HG02623 (cell line): ENCODE results near the gene RPL36.
"Not testable (repeated sequence)": the region's sequence is repeated elsewhere in the genome, so short reads cannot be mapped to it uniquely, and the experiment has no call there.

ENCODE experiments used
- ATAC-seq: cut with Tn5 transposase; IDR thresholded peaks from one replicate; pipeline ENCODE4 v1.9.1; 2021; ENCODE audit warnings: moderate library complexity; ENCODE audit not compliant: unreplicated experiment

RPL36 gene

GRCh38 chr19:5688262-5688881 lies 1.7 kb upstream of the RPL36 start:
- not testable (repeated sequence) for ATAC-seq

- ATAC-seq: no peak
Measured at GRCh38 chr19:5690955-5691821, 1.1 kb downstream of the RPL36 start.

- no peak for ATAC-seq
Measured at GRCh38 chr19:5691822-5692722, 2.0 kb downstream of the RPL36 start.

- ATAC-seq: no peak
Measured at GRCh38 chr19:5692723-5693194, 2.7 kb downstream of the RPL36 start.

GRCh38 chr19:5693195-5694166 lies 3.4 kb downstream of the RPL36 start:
- no peak for ATAC-seq

- ATAC-seq: no peak
Measured at GRCh38 chr19:5694167-5694955, 4.3 kb downstream of the RPL36 start.

- ATAC-seq: no peak
Measured at GRCh38 chr19:5694956-5695648, 5.0 kb downstream of the RPL36 start.

- ATAC-seq: no peak
Measured at GRCh38 chr19:5695649-5696195, 5.6 kb downstream of the RPL36 start.

GRCh38 chr19:5696196-5697021 lies 6.3 kb downstream of the RPL36 start:
- ATAC-seq: no peak

GRCh38 chr19:5697022-5697889 lies 7.2 kb downstream of the RPL36 start:
- no peak for ATAC-seq

- no peak for ATAC-seq
Measured at GRCh38 chr19:5697890-5698634, 8.0 kb downstream of the RPL36 start.

- ATAC-seq: no peak
Measured at GRCh38 chr19:5698635-5699422, 8.7 kb downstream of the RPL36 start.

- no peak for ATAC-seq
Measured at GRCh38 chr19:5700455-5701092, 10.5 kb downstream of the RPL36 start.

GRCh38 chr19:5702053-5702410 lies 11.9 kb downstream of the RPL36 start:
- not testable (repeated sequence) for ATAC-seq
